Stimulated activated CD4-positive, alpha-beta T cell treated with anti-CD3 and anti-CD28 coated beads, Interleukin-1b, Interleukin-23, amount 100 ng/mL, for 24 hours (primary cell): ENCODE measurements around the gene GTPBP4.
"Not testable (repeated sequence)": the region's sequence is repeated elsewhere in the genome, so short reads cannot be mapped to it uniquely, and the experiment has no call there.

Experiments
- DNase-seq, 4 experiments: peaks; one replicate each; pipeline ENCODE4 v3.0.0-alpha.2; 2020; ENCODE audit warnings: low read depth in 4 of 4, low spot score in 1 of 4

GTPBP4 gene

GRCh38 chr10:1024103-1024502, 35.9 kb downstream of the GTPBP4 start:
- DNase-seq: no peak

GRCh38 chr10:1025683-1026082, 37.4 kb downstream of the GTPBP4 start, which contains the start of gene IDI2:
IDI2 (minus strand) TSS chr10:1025859; CDS start chr10:1024723, 1,136 bp downstream.
- DNase-seq: no peak

DNA sequence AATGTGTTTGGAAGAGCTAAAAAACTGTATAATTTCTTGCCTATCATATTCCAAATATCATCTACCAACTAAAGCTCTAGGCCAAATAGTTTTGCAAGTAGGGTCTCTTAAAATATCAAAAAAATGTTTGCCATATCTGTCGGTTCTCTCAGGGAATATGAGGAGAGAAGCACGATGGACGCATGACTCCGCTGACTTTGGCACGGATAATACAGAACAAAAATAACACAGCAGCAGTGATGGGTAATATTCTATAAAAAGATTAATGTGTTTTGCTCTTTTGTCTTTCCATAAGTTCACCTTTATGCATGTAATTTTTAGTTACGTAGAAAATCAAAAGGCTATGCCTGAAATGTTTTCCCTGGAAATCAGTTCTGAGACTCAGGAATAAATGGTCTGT, 38.3 kb downstream of the GTPBP4 start:
- no peak for DNase-seq

DNA sequence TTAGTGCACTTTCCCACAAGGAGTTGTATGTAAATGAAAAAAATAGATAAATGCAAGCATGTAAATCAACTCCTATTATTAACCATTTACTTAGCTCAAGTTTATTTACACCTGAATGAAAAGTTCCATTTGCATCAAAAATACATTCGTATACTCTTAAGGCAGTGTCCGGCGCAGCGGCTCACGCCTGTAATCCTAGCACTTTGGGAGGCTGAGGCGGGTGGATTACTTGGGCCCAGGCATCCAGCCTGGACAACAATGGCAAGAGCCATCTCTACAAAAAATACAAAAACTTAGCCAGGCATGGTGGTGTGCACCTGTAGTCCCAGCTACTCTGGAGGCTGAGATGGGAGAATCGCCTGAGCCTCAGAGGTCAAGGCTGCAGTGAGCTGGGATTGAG, 41.6 kb downstream of the GTPBP4 start:
- no peak for DNase-seq

DNA sequence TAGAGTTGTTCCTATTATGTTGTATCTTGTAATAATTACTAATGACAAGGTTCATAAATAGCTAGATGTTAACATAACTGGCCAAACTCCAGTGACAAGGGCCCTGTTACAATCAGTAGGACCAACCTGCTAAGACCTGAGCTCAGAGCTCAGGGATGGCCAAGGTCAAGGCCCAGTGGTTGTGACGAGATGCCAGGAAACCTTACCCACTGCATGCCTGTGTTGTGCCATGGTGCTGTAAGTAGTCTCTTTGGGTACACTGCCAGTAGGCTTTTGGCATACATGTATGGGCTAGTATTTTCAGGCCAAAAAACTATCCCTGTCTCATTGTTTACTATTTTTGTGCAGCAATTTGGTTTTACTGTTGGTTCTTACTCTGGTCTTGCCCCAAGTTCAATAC, 45.4 kb downstream of the GTPBP4 start:
- DNase-seq: no peak

- DNase-seq: no peak
These were observed 46.5 kb downstream of the GTPBP4 start for GRCh38 chr10:1034758-1035157.

GRCh38 chr10:1035201-1035600, 47.0 kb downstream of the GTPBP4 start:
- no peak for DNase-seq

DNA sequence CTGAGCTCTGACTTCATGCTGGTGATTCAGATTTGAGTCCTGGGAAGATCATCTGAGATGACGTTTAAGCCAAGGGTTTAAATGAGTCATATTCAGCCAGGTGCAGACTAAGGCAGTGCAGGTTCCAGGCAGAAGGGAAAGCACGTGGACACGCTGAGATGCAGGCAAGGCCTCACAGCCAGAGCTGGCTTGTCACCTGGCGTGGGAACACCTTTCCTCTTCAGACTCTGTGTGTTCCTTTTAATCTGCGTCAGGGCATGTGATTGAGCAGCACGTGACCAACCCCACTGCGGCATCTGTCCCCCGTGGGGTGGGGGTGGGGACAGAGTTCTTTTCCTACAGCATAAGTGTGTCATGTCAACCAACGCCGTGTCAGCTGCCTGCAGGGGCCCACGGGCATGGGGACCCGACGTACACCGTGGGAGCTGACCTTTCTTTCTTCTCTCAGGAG, 48.1 kb downstream of the GTPBP4 start:
- no peak for DNase-seq

DNA sequence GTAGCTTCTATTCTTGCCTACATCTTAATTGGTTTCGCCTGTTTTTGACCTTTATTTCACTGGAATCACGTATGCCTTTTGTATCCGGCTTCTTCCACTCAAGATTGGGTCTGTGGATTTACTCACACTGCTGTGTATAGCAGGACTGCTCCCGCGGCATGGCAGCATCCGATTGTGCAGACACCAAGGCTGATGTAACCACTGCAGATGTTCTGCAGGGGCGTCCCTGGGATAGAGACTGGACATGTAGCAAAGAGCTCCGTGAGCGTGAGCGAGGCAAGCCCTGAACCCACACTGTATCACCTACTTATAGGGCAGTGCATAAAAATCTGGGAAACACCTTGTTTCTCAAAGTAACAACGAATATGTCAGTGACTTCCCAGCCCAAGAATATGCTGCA, 48.9 kb downstream of the GTPBP4 start:
- no peak for DNase-seq

- not testable (repeated sequence) for DNase-seq
These were observed 50.5 kb downstream of the GTPBP4 start for GRCh38 chr10:1038769-1039168.

DNA sequence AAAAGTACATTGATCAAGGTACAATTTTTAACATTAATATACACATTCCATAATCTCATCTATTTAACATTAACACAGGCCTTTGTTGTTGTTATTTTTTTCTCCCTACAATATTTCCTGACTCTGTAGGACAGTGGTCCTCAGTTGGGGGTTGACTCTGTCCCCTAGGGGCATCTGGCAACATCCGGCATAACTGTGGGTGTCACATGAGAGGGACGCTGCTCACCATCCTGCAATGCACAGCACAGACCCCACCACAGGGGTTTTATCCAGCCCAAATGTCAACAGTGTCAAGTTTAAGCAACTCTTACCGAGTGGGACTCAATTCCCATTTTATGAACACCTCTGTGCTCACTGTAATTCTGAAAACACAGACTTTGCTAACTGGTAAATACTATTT, 51.9 kb downstream of the GTPBP4 start:
- no peak for DNase-seq

DNA sequence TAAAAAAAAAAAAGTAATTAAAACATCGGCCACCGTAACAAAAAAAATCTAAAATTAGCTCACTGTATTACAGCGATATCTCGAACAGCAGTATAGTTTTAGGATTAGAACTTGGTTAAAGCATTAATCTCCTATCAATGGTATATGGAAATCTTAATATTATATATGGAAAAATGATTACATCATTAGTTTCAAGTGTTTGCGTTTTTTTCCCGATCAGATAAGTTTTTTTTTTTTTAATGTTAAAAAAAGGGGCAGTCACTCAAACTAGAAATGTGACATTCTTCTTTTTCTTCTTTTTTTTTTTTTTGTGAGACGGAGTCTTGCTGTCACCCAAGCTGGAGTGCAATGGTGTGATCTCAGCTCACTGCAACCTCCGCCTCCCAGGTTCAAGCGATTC, 53.3 kb downstream of the GTPBP4 start:
- no peak for DNase-seq

DNA sequence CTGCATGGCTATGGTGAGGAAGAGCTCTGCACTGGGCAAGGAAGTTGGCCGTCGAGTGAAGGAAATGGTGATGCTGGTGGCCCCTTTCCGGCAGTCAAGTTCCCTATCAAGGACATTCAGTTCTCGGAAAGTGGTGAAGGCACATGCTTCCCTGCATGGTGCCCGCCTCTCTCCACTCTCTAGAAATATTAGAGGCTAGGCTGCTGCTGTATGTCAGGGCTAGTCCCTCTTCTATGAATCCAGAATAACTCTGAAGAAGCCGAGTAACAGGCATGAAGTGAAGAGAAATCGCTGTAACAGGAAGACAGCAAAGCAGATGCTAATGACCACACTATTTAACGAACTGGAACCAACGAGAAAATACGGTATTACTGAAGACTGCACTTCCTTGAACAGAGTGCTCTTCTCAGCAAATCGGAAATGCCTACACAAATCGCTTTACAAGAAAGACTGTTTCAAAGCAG, 55.3 kb downstream of the GTPBP4 start:
- no peak for DNase-seq

GRCh38 chr10:1044146-1044545, 55.9 kb downstream of the GTPBP4 start:
- no peak for DNase-seq

DNA sequence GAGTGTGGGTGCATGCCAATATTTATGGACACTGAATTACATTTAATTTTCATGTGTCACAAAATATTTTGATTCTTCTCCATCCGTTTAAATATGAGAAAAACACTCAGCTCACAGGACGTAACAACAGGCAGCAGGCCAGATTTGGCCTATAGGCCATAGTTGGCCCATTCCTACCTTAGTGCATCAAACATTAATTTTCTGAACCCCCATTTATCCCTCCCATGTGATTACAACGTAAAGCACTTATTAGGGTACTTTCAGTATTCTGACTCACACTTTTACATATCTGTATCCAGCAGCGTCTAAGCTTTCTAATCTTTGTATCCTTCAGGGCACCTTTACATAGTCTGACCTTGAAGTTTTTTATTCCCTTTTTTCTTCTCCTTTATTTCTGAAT, 56.7 kb downstream of the GTPBP4 start:
- DNase-seq: no peak

- DNase-seq: no peak
These were observed 57.2 kb downstream of the GTPBP4 start for GRCh38 chr10:1045415-1045814.

DNA sequence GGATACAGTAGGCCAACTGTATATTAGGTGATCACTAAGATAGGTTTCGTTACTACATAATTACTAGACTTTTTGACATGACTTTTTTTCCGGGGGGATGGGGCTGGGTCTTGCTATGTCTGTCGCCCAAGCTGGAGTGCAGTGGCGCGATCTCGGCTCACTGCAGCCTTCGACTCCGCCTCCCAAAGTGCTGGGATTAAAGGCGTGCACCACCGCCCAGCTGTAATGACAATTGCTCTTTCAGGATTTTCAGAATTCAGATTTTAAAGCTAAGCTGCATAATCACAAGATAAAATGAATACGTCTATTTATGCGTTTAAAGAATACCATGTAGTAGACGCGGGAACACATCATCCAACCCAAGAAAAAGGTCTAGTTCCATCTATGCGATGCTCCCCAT, 59.7 kb downstream of the GTPBP4 start:
- DNase-seq: no peak

DNA sequence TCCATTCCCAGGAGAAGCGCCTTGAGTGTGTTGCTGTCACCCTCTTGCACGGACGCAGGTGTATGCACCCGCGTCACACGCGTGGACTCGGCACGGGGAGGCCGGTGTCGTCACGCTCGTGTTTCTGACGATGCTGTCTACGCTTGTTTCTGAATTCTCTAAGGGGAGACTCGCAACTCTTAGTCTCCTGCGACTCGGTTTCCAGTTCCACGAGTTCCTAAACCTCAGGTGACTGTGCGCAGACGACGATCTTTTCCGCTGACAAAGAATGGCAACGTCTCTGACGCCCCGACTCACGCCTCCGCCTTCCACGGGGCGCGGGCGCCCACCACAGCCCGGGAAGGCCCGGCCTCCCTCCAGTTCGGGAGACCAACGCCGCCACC, 60.1 kb downstream of the GTPBP4 start:
- DNase-seq: no peak

DNA sequence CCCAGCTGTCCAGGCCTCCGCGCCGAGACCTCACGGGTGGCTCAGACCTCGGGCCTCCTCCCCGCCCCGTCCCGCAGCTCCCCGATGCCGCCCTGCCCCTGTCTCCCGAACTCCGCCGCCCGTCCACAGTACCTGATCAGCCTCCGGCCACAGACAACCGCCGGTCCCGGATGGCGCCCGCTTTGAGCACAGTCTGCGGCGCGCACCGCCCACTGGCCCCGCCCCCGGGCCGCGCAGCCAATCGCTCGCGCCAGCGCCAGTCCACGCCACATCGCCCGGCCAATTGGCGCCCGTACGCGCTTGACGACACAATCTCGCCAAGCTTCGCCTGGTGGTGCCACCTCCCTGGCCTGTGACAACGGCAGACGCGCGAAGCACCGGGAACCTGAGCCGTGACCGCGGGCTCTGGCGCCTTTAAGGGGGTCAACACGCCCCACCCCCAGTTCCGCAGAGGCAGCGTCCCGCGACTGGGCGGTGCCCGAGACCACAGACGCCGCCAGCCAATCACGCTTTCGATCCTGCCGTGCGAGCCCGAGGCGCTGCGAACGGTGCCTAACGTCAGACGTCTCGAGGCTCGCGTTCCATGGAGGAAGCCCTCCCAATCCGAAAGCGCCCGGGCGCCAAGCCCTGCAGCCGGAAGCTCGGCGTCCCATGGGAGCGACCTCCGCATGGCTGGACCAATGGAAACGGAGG, 60.6 kb downstream of the GTPBP4 start, which contains the start of gene IDI1:
TSS of gene IDI1 (minus strand) at position 388 of the 693 bp plus-strand sequence. CDS start at position 272, 116 bp downstream.
- DNase-seq: peak; percentile 82 to 93 (median 90)

- DNase-seq: no peak
These were observed 61.3 kb downstream of the GTPBP4 start for GRCh38 chr10:1049425-1049958.

GRCh38 chr10:1050145-1050544, 61.9 kb downstream of the GTPBP4 start:
- DNase-seq: no peak

DNA sequence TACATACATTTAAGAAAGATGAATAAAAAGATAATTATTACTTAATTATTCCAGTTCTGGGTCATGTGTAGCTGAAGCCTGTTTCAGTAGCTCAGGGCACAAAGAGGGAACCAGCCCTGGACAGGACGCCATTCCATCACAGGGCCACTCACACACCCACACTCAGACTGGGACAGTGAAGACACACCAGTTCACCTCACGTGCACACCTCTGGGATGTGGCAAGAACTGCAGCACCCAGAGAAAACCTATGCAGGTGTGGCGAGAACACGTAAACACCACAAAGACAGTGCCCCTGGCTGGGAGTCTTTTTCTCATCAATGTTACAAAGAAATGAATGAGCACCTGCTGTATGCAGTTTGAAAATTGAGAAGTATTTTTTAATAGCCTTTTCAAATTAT, 62.3 kb downstream of the GTPBP4 start:
- DNase-seq: no peak

GRCh38 chr10:1054684-1055083, 66.5 kb downstream of the GTPBP4 start:
- no peak for DNase-seq
